ENCODE measurements around the gene RNF145. TPM values are rescaled to one million over a fixed set of nuclear protein-coding genes. Genes with fewer than 3 reads are reported as not detected.

The RNF145 gene
- total and polyA plus RNA-seq, 3 donors from 2014 or later, result 30.0 to 40.4 (median 39.5) TPM

DNA sequence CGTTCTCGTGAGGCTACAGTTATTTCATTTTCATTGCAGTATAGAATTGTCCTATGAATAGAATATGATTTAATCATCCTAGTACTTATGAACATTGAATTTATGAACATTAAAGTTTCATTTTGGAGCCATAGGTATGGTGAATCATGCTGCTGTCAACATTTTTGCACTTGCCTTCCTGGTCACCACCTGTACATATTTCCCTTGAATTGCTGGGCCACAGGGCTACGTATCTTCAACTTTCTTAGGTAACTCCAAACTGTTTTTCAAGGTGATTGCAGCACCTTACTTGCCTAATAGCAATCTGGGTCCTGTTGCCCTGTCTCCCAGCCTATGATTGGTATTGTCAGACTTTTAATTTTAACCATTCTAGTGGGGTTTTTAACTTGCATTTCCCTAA, 6.5 kb upstream of the RNF145 start:
- no peak overlapping the region for H3K4me3 ChIP-seq
- no peak overlapping the region for H3K27ac ChIP-seq
- no peaks in the 10 kb centered on the region for H3K4me1 ChIP-seq
- TF ChIP-seq, protein P1, sequence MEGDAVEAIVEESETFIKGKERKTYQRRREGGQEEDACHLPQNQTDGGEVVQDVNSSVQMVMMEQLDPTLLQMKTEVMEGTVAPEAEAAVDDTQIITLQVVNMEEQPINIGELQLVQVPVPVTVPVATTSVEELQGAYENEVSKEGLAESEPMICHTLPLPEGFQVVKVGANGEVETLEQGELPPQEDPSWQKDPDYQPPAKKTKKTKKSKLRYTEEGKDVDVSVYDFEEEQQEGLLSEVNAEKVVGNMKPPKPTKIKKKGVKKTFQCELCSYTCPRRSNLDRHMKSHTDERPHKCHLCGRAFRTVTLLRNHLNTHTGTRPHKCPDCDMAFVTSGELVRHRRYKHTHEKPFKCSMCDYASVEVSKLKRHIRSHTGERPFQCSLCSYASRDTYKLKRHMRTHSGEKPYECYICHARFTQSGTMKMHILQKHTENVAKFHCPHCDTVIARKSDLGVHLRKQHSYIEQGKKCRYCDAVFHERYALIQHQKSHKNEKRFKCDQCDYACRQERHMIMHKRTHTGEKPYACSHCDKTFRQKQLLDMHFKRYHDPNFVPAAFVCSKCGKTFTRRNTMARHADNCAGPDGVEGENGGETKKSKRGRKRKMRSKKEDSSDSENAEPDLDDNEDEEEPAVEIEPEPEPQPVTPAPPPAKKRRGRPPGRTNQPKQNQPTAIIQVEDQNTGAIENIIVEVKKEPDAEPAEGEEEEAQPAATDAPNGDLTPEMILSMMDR (IDR thresholded peaks at IDR 0.05), result no peak
- no peak for TF ChIP-seq POLR2A (IDR thresholded peaks at IDR 0.05)
- DNase-seq, result no peak
- intact Hi-C loops (cut with DNase I; ENCODE audit: low total_unique reads), result no loop called here
- H3K27me3 ChIP-seq, result no peaks in the 10 kb centered on the region
- no peaks in the 10 kb centered on the region for H3K36me3 ChIP-seq (ENCODE audit: low read depth, missing control alignments)
- WGBS, 2 donors, result 92% methylated on average over 3 of the region's 3 CpGs
- no peaks in the 10 kb centered on the region for H3K9me3 ChIP-seq

DNA sequence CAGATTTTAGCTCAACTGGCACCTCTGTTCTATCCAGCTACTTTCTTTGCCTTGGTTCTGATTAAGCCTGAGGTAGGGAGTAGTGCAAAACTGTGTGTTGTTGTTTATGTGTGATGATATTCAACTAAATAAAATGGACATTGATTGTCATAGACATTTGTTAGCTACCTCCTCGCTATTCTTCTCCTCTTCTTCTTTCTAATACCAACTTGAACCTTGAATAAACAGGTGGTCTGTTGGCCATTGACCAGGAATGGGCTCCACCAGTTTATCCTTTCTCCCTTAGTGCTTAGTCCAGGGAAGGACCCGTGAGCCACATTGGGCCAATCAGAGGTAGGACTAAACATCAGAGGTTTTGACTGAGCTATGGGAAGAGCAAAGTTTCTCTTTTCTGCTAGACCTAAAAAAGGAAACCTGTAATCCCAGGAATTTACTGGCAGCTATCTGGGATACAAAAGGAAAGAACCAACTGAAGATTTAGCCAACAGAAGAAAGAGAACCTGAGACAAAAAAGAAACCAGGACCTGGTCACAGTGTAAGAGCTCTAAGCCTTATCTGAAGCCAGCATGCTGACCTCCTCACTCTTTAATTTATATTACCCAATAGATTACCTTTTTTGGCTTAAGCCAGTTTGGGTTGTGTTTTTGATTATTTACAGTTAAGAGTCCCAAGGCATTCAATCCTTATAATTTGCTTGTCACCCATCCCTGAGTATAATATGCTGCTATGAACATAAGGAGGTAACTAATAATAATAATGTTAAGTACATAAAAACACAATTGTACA, 5.3 kb upstream of the RNF145 start:
- Histone ChIP-seq H3K36me3 (ENCODE audit: low read depth, missing control alignments) (no peaks in the 10 kb centered on the region), H3K9me3 (no peaks in the 10 kb centered on the region), H3K4me1 (no peaks in the 10 kb centered on the region), H3K27me3 (no peaks in the 10 kb centered on the region), H3K4me3 (no peak overlapping the region), H3K27ac (no peak overlapping the region)
- intact Hi-C loops (cut with DNase I; ENCODE audit: low total_unique reads), result no loop called here
- WGBS, 2 donors, result 83 to 90% methylated on average over 2 of the region's 2 CpGs
- DNase-seq, result no peak
- TF ChIP-seq, protein P1 (IDR thresholded peaks at IDR 0.05), result no peak
- no peak for TF ChIP-seq POLR2A (IDR thresholded peaks at IDR 0.05)

DNA sequence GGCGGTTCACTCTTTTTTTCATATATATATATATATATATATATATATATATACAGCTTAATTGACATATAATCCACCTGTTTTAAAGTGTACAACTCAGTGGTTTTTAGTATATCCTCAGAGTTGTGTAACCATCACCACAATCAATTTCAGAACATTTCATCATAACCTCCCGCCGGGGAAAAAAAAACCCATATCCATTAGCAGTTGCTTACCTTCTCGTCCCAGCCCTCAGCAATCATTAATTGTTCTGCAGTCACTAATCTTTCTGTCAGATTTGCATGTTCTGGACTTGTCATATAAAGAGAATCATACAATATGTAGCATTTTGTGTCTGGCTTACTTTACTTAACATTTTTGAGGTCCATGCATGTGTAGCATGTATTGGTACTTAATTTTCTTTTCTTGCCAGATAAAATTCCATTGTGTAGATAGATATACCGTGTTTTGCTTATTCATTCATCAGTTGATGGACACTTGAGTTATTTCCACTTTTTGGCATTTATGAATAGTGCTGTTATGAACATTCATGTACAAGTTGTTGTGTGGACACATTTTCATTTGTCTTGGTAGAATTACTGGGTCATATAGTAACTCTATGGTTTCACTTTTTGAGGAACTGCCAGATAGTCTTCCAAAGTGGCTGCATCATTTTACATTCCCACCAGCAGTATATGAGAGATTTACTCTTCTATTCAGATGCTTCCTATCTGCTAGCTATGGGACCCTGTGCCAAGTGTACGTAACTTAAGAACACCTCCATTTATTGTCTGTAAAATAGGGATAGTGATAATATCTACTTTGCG, 3.5 kb upstream of the RNF145 start:
- WGBS, 2 donors, result 89 to 92% methylated on average over 7 of the region's 7 CpGs
- no peak for DNase-seq
- intact Hi-C loops (cut with DNase I; ENCODE audit: low total_unique reads), result no loop called here

DNA sequence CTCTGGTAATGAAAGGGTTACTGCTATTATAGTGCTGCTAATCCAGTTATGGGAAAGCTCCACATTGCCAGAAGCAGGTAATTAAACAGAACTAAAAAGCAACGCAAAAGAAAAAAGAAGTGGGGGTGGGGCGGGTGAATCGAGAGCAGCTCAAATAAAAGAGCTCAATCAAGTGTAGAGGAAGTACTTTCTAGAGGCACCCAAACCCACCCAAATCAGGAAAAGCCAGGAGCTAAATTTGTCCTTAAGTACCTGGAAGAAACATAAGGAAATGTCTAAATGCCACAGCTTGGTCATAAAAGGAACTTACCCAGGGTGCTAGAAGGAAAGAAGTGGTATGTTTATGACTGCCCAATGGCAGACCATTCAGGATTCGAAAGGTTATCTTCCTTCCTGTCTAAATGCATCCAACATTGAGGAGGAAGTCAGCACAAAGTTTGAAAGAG, 2.4 kb upstream of the RNF145 start:
- Histone ChIP-seq H3K27ac (no peak overlapping the region), H3K4me3 (no peak overlapping the region), H3K4me1 (peaks cover 2% of the 10 kb centered on the region), H3K9me3 (no peaks in the 10 kb centered on the region), H3K27me3 (no peaks in the 10 kb centered on the region), H3K36me3 (ENCODE audit: low read depth, missing control alignments) (no peaks in the 10 kb centered on the region)
- no peak for TF ChIP-seq POLR2A (IDR thresholded peaks at IDR 0.05)
- TF ChIP-seq, protein P1 (IDR thresholded peaks at IDR 0.05), result no peak
- DNase-seq, result no peak
- intact Hi-C loops (cut with DNase I; ENCODE audit: low total_unique reads), result no loop called here
- WGBS, 2 donors, result 55 to 56% methylated on average over 4 of the region's 4 CpGs

More for the DNA sequence above, 3.5 kb upstream of the RNF145 start:
- no peaks in the 10 kb centered on the region for H3K27me3 ChIP-seq
- no peak overlapping the region for H3K4me3 ChIP-seq
- no peak for TF ChIP-seq POLR2A (IDR thresholded peaks at IDR 0.05)
- TF ChIP-seq, protein P1 (IDR thresholded peaks at IDR 0.05), result no peak
- no peaks in the 10 kb centered on the region for H3K9me3 ChIP-seq
- no peaks in the 10 kb centered on the region for H3K4me1 ChIP-seq
- H3K36me3 ChIP-seq (ENCODE audit: low read depth, missing control alignments), result no peaks in the 10 kb centered on the region
- H3K27ac ChIP-seq, result no peak overlapping the region

Data from testis (tissue), 3 donors.